Endothelial cell of hepatic sinusoid (primary cell): ENCODE data around the gene TSPO.

Experiments used
- in situ Hi-C: cut with HindIII; loops from 2 replicates; pipeline ENCODE4 v1.10.0; 2017; ENCODE audit warnings: low sequenced_read_pairs

TSPO gene

GRCh38 chr22:43174941-43175531 is 23.7 kb downstream of the TSPO start:
- in situ Hi-C loops, result no loop called here

- in situ Hi-C loops, result no loop called here
These were observed 24.7 kb downstream of the TSPO start for GRCh38 chr22:43176090-43176489.

- in situ Hi-C loops, result no loop called here
These were observed 26.1 kb downstream of the TSPO start for GRCh38 chr22:43177479-43177878.

- in situ Hi-C loops, result no loop called here
These were observed 28.0 kb downstream of the TSPO start for GRCh38 chr22:43179146-43179910.

GRCh38 chr22:43179911-43180195 is 28.5 kb downstream of the TSPO start:
- in situ Hi-C loops, result no loop called here

- in situ Hi-C loops, result no loop called here
These were observed 29.3 kb downstream of the TSPO start for GRCh38 chr22:43180670-43181069.

- in situ Hi-C loops, result no loop called here
These were observed 30.1 kb downstream of the TSPO start for GRCh38 chr22:43181321-43182076.

- in situ Hi-C loops, result no loop called here
These were observed 30.8 kb downstream of the TSPO start for GRCh38 chr22:43182118-43182517.

GRCh38 chr22:43182726-43183125 is 31.4 kb downstream of the TSPO start:
- in situ Hi-C loops, result no loop called here

GRCh38 chr22:43183496-43184277 is 32.3 kb downstream of the TSPO start:
- in situ Hi-C loops, result no loop called here

GRCh38 chr22:43185860-43186261 is 34.5 kb downstream of the TSPO start:
- in situ Hi-C loops, result no loop called here

GRCh38 chr22:43186272-43187170 is 35.2 kb downstream of the TSPO start, which contains the start of gene TTLL12:
TTLL12 (minus strand) TSS chr22:43187134; CDS start chr22:43187069, 65 bp downstream.
- in situ Hi-C loops, result no loop called here

- in situ Hi-C loops, result no loop called here
These were observed 36.1 kb downstream of the TSPO start for GRCh38 chr22:43187171-43188099.

GRCh38 chr22:43188829-43189545 is 37.6 kb downstream of the TSPO start:
- in situ Hi-C loops, result no loop called here

- in situ Hi-C loops, result no loop called here
These were observed 40.5 kb downstream of the TSPO start for GRCh38 chr22:43191831-43192230.

GRCh38 chr22:43197271-43197941 is 46.0 kb downstream of the TSPO start:
- in situ Hi-C loops, result no loop called here

- in situ Hi-C loops, result no loop called here
These were observed 46.8 kb downstream of the TSPO start for GRCh38 chr22:43198126-43198525.

- in situ Hi-C loops, result no loop called here
These were observed 47.6 kb downstream of the TSPO start for GRCh38 chr22:43198936-43199335.
